Osteoblast (primary cell): ENCODE results near the gene CACNA2D3. TPM values are rescaled to one million over a fixed set of nuclear protein-coding genes. Genes with fewer than 3 reads are reported as not detected.

ENCODE experiments used
- DNase-seq: peaks from one replicate; pipeline ENCODE4 v3.0.0; 2011; ENCODE audit warnings: low spot score, mixed read lengths; ENCODE audit not compliant: insufficient read length; ENCODE audit errors: missing footprints
- H2AFZ ChIP-seq: 2 replicates; pipeline ENCODE4 v1.6.0; 2011; ENCODE audit warnings: mild to moderate bottlenecking, low read length
- H3K27ac ChIP-seq: 2 replicates; pipeline ENCODE4 v1.5.1; 2011; ENCODE audit warnings: mild to moderate bottlenecking, low read depth, low read length, moderate library complexity
- H3K27me3 ChIP-seq: 2 replicates; pipeline ENCODE4 v1.6.0; 2012; ENCODE audit warnings: mild to moderate bottlenecking, control low read depth, inconsistent platforms, low read length, moderate library complexity; ENCODE audit not compliant: insufficient read depth
- H3K36me3 ChIP-seq: 2 replicates; pipeline ENCODE4 v1.5.1; 2011; ENCODE audit warnings: mild to moderate bottlenecking, low read length, control low read depth, moderate library complexity; ENCODE audit not compliant: insufficient read depth
- H3K4me1 ChIP-seq: 2 replicates; pipeline ENCODE4 v1.5.1; 2011; ENCODE audit warnings: mild to moderate bottlenecking, low read length, control low read depth, moderate library complexity; ENCODE audit not compliant: insufficient read depth
- H3K4me2 ChIP-seq: 2 replicates; pipeline ENCODE4 v1.6.0; 2011; ENCODE audit warnings: mild to moderate bottlenecking, low read length; ENCODE audit not compliant: insufficient read depth
- H3K4me3 ChIP-seq: fragments of 200-600 bp; sonication (generic); 3 replicates; pipeline ENCODE4 v1.5.1; 2012; ENCODE audit warnings: mild to moderate bottlenecking, low read length, inconsistent platforms; ENCODE audit not compliant: insufficient read depth
- H3K79me2 ChIP-seq: 2 replicates; pipeline ENCODE4 v1.6.0; 2012; ENCODE audit warnings: mild to moderate bottlenecking, low read length, control low read depth, inconsistent platforms; ENCODE audit not compliant: insufficient read depth
- H3K9me3 ChIP-seq: 2 replicates; pipeline ENCODE4 v1.5.1; 2011; ENCODE audit warnings: low read depth, low read length, control low read depth
- H4K20me1 ChIP-seq: 2 replicates; pipeline ENCODE4 v1.6.0; 2012; ENCODE audit warnings: mild to moderate bottlenecking, low read length, control low read depth; ENCODE audit not compliant: insufficient read depth
- total RNA-seq: library from RNA; depleted of rRNA; stranded (reverse); fragments of >200 nt; gene quantifications from 2 replicates; pipeline ENCODE4 v1.2.3, GENCODE V29; 2012
- TF ChIP-seq, protein P1 (sequence below): IDR thresholded peaks from 2 replicates; pipeline ENCODE4 v1.5.1; 2011; ENCODE audit warnings: mild to moderate bottlenecking, low read depth, low read length, moderate library complexity; ENCODE audit errors: extremely low read depth

The CACNA2D3 gene
- total RNA-seq, 1 donor, result 0.36 TPM

DNA sequence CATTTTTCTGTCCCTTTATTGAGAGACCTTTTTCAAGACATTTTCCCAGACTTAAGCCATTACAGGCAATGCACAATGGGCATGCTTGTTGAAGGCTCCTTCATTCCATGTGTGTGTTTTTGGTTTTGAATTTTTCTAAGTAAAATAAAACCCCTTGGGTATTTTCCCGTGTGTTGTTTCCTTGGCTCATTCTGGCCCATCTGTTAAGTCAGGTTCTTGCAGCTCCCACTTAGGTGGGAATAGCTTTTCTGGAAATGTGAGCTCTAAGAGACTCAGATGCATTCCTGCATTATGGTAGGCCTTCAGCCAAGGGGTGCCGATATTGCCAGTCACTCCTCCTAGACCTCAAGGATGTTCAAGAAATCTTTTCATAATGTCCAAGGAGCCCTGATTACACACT lies 314.9 kb downstream of the CACNA2D3 start:
- DNase-seq, result no peak

DNA sequence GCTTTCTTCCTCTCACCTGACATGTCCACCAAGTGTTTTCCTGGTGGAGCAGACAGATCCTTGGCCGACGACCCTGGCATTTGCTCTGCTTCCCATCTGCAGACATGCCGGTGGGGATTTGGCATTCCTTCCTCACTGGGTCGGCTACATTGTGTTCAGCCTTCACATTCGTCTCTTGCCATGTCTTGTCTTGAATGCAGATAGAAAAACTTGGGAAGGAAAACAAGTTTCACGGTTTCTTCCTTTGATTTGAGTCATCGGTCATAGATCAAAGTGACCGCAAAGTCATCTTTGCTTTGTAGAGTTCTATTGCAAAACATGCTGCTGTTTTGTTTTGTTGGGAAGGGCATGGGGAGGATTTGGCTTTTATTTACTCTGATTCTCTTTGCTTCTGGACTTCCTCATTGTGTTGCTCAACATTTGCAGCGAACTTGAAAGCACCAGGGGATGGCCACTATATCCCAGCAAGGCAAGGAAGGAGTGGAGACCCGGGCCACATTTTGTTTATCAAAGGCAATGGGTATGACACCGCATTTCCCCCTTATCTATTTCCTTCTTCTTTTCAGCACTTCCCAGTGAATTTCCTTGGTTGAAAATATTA lies 321.3 kb downstream of the CACNA2D3 start:
- TF ChIP-seq, protein P1, sequence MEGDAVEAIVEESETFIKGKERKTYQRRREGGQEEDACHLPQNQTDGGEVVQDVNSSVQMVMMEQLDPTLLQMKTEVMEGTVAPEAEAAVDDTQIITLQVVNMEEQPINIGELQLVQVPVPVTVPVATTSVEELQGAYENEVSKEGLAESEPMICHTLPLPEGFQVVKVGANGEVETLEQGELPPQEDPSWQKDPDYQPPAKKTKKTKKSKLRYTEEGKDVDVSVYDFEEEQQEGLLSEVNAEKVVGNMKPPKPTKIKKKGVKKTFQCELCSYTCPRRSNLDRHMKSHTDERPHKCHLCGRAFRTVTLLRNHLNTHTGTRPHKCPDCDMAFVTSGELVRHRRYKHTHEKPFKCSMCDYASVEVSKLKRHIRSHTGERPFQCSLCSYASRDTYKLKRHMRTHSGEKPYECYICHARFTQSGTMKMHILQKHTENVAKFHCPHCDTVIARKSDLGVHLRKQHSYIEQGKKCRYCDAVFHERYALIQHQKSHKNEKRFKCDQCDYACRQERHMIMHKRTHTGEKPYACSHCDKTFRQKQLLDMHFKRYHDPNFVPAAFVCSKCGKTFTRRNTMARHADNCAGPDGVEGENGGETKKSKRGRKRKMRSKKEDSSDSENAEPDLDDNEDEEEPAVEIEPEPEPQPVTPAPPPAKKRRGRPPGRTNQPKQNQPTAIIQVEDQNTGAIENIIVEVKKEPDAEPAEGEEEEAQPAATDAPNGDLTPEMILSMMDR, result no peak
- Histone ChIP-seq H3K27me3 (no peaks in the 10 kb centered on the region), H3K4me2 (no peak overlapping the region), H3K79me2 (no peaks in the 10 kb centered on the region), H2AFZ (no peak overlapping the region), H4K20me1 (no peaks in the 10 kb centered on the region), H3K27ac (no peak overlapping the region), H3K4me3 (no peak overlapping the region), H3K36me3 (no peaks in the 10 kb centered on the region), H3K9me3 (no peaks in the 10 kb centered on the region), H3K4me1 (no peaks in the 10 kb centered on the region)
- no peak for DNase-seq

More for the DNA sequence above, 314.9 kb downstream of the CACNA2D3 start:
- Histone ChIP-seq H3K4me2 (no peak overlapping the region), H3K4me3 (no peak overlapping the region), H3K27ac (no peak overlapping the region), H3K9me3 (no peaks in the 10 kb centered on the region), H3K4me1 (no peaks in the 10 kb centered on the region), H3K36me3 (no peaks in the 10 kb centered on the region), H3K79me2 (no peaks in the 10 kb centered on the region), H3K27me3 (no peaks in the 10 kb centered on the region), H4K20me1 (no peaks in the 10 kb centered on the region), H2AFZ (no peak overlapping the region)
- TF ChIP-seq, protein P1, result no peak

DNA sequence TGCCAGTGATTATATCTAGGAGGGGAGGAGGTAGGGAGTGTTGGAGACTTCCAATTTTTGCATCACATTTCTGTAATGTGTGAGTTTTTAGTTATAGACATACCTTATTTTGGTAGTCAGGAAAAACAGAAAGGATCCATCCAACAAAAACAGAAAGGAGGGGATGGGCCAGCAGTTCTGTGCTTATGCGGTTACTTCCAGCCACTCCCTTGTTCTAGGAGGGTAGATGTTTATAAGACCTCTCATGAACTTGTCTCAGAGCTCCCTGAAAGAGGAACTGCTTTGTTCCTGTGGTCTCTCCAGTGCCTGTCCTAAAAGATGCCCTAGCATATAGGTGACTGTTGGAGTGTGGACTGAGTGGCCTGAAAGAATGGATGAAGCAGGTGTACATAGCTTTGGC lies 323.3 kb downstream of the CACNA2D3 start:
- H3K9me3 ChIP-seq, result no peaks in the 10 kb centered on the region

DNA sequence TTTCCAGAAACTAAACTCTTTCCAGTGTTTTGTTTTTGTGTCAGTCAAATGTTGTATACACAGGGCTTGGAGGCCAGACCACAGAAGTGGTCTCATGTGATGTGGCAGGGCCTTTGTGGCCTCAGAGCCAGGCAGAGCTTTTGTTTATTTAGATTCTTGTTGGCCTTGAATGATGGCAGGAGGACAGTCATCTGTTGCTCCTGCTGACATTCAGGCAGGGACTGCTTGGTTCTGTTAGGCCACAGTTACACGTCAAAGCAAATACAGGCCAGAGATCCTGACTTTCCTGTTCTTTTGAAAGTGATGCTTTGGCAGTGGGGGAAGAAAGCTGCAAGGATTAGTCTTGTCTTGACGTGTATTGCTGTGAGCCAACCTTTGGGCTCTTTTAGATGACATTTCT lies 325.1 kb downstream of the CACNA2D3 start:
- TF ChIP-seq, protein P1, result no peak
- Histone ChIP-seq H4K20me1 (no peaks in the 10 kb centered on the region), H3K79me2 (no peaks in the 10 kb centered on the region), H3K9me3 (no peaks in the 10 kb centered on the region), H3K4me1 (no peaks in the 10 kb centered on the region), H3K4me3 (no peak overlapping the region), H3K4me2 (no peak overlapping the region), H3K27ac (no peak overlapping the region), H3K36me3 (no peaks in the 10 kb centered on the region), H2AFZ (no peak overlapping the region), H3K27me3 (no peaks in the 10 kb centered on the region)
- DNase-seq, result no peak

More for the DNA sequence above, 323.3 kb downstream of the CACNA2D3 start:
- Histone ChIP-seq H3K4me3 (no peak overlapping the region), H3K36me3 (no peaks in the 10 kb centered on the region), H3K27ac (no peak overlapping the region), H2AFZ (no peak overlapping the region), H3K79me2 (no peaks in the 10 kb centered on the region), H3K27me3 (no peaks in the 10 kb centered on the region), H3K4me2 (no peak overlapping the region), H4K20me1 (no peaks in the 10 kb centered on the region), H3K4me1 (no peaks in the 10 kb centered on the region)
- TF ChIP-seq, protein P1, result no peak
- no peak for DNase-seq
